H9 (cell line): ENCODE data around the gene SEMA6A. TPM values are rescaled to one million over a fixed set of nuclear protein-coding genes. Genes with fewer than 3 reads are reported as not detected.

ENCODE experiments used
- DNase-seq: peaks from one replicate; pipeline ENCODE4 v3.0.0-alpha.2; 2017
- H2AFZ ChIP-seq: one replicate; pipeline ENCODE4 v1.6.1; 2013; ENCODE audit warnings: mild to moderate bottlenecking, low read length, control low read depth, moderate library complexity
- H2AK5ac ChIP-seq: 2 replicates; pipeline ENCODE4 v1.6.1; 2013; ENCODE audit warnings: low read length, control low read depth, mixed read lengths; ENCODE audit not compliant: insufficient read length
- H2BK120ac ChIP-seq: one replicate; pipeline ENCODE4 v1.6.1; 2013; ENCODE audit warnings: low read depth, mild to moderate bottlenecking, low read length, control low read depth, inconsistent platforms; ENCODE audit not compliant: poor library complexity, severe bottlenecking
- H2BK12ac ChIP-seq: 2 replicates; pipeline ENCODE4 v1.6.1; 2013; ENCODE audit warnings: low read length, control low read depth, mixed read lengths, low read depth; ENCODE audit not compliant: insufficient read length
- H2BK15ac ChIP-seq: 2 replicates; pipeline ENCODE4 v1.6.1; 2013; ENCODE audit warnings: low read depth, low read length, control low read depth
- H2BK20ac ChIP-seq: one replicate; pipeline ENCODE4 v1.6.1; 2013; ENCODE audit warnings: low read depth, mild to moderate bottlenecking, low read length, control low read depth, inconsistent platforms; ENCODE audit not compliant: poor library complexity, severe bottlenecking
- H2BK5ac ChIP-seq: 2 replicates; pipeline ENCODE4 v1.6.1; 2013; ENCODE audit warnings: low read length, control low read depth, mixed read lengths; ENCODE audit not compliant: insufficient read length
- H3K14ac ChIP-seq: 2 replicates; pipeline ENCODE4 v1.6.1; 2013; ENCODE audit warnings: low read length, control low read depth; ENCODE audit not compliant: insufficient read depth
- H3K18ac ChIP-seq: 2 replicates; pipeline ENCODE4 v1.6.1; 2013; ENCODE audit warnings: low read depth, mild to moderate bottlenecking, mixed read lengths, low read length, control low read depth; ENCODE audit not compliant: insufficient read length
- H3K23ac ChIP-seq: 2 replicates; pipeline ENCODE4 v1.6.1; 2013; ENCODE audit warnings: low read length, control low read depth, mixed read lengths, low read depth; ENCODE audit not compliant: insufficient read length
- H3K23me2 ChIP-seq: 2 replicates; pipeline ENCODE4 v1.6.1; 2013; ENCODE audit warnings: low read depth, mild to moderate bottlenecking, mixed read lengths, low read length, control low read depth; ENCODE audit not compliant: insufficient read length, poor library complexity, severe bottlenecking
- H3K27ac ChIP-seq: 2 replicates; pipeline ENCODE4 v1.5.1; 2013; ENCODE audit warnings: low read length, control low read depth, mixed read lengths, low read depth; ENCODE audit not compliant: insufficient read length
- H3K27me3 ChIP-seq: 2 replicates; pipeline ENCODE4 v1.6.1; 2013; ENCODE audit warnings: low read length, control low read depth, inconsistent platforms; ENCODE audit not compliant: insufficient read depth
- H3K4ac ChIP-seq: 2 replicates; pipeline ENCODE4 v1.6.1; 2013; ENCODE audit warnings: low read depth, mild to moderate bottlenecking, control low read depth, inconsistent platforms, low read length, moderate library complexity
- H3K4me1 ChIP-seq: 2 replicates; pipeline ENCODE4 v1.6.1; 2013; ENCODE audit warnings: low read length, control low read depth, inconsistent platforms; ENCODE audit not compliant: insufficient read depth
- H3K4me2 ChIP-seq: 2 replicates; pipeline ENCODE4 v1.6.1; 2013; ENCODE audit warnings: low read length, control low read depth, mixed read lengths; ENCODE audit not compliant: insufficient read length, insufficient read depth
- H3K56ac ChIP-seq: 2 replicates; pipeline ENCODE4 v1.6.1; 2013; ENCODE audit warnings: low read depth, mild to moderate bottlenecking, mixed read lengths, low read length, control low read depth; ENCODE audit not compliant: insufficient read length
- H3K79me1 ChIP-seq: 2 replicates; pipeline ENCODE4 v1.6.1; 2013; ENCODE audit warnings: low read depth, mild to moderate bottlenecking, moderate library complexity, low read length, control low read depth, inconsistent platforms; ENCODE audit not compliant: insufficient read depth, poor library complexity, severe bottlenecking
- H3K79me2 ChIP-seq: 2 replicates; pipeline ENCODE4 v1.6.1; 2013; ENCODE audit warnings: low read length, control low read depth, inconsistent platforms; ENCODE audit not compliant: insufficient read depth
- H3K9ac ChIP-seq: 2 replicates; pipeline ENCODE4 v1.6.1; 2013; ENCODE audit warnings: low read length, control low read depth, mixed read lengths; ENCODE audit not compliant: insufficient read length; ENCODE audit errors: extremely low read depth
- H3K9me3 ChIP-seq: one replicate; pipeline ENCODE4 v1.6.1; 2013; ENCODE audit warnings: low read depth, low read length, inconsistent platforms; ENCODE audit not compliant: control insufficient read depth
- H3T11ph ChIP-seq: one replicate; pipeline ENCODE4 v1.6.1; 2013; ENCODE audit warnings: mild to moderate bottlenecking, low read length, control low read depth, inconsistent platforms
- H4K20me1 ChIP-seq: one replicate; pipeline ENCODE4 v1.6.1; 2013; ENCODE audit not compliant: control insufficient read depth, insufficient read length, insufficient read depth
- H4K5ac ChIP-seq: 2 replicates; pipeline ENCODE4 v1.6.1; 2013; ENCODE audit warnings: low read depth, mild to moderate bottlenecking, mixed read lengths, low read length, control low read depth; ENCODE audit not compliant: insufficient read length
- H4K8ac ChIP-seq: replicated peaks from 2 replicates; pipeline ENCODE4 v1.6.1; 2013; ENCODE audit warnings: low read length, control low read depth, mixed read lengths, low read depth; ENCODE audit not compliant: insufficient read length
- H4K91ac ChIP-seq: 2 replicates; pipeline ENCODE4 v1.6.1; 2013; ENCODE audit warnings: low read depth, mild to moderate bottlenecking, moderate library complexity, mixed read lengths, low read length, control low read depth; ENCODE audit not compliant: insufficient read length
- H3K27ac Mint-ChIP-seq, 3 experiments: 2 replicates in 2 of 3; 3 replicates in 1 of 3; pipeline ENCODE4 v1.8.0; 2020 to 2021; ENCODE audit warnings: mixed read lengths in 3 of 3, mild to moderate bottlenecking in 1 of 3, moderate library complexity in 1 of 3
- H3K27me3 Mint-ChIP-seq: 2 replicates; pipeline ENCODE4 v1.8.0; 2021; ENCODE audit warnings: low read depth, mild to moderate bottlenecking, moderate library complexity, mixed read lengths
- H3K36me3 Mint-ChIP-seq, 3 experiments: 2 replicates in 2 of 3; 3 replicates in 1 of 3; pipeline ENCODE4 v1.8.0; 2020 to 2021; ENCODE audit warnings: low read depth in 3 of 3, mixed read lengths in 3 of 3; ENCODE audit not compliant: insufficient read depth in 1 of 3
- H3K4me1 Mint-ChIP-seq, 2 experiments: 2 replicates each; pipeline ENCODE4 v1.8.0; 2020; ENCODE audit warnings: mixed read lengths in 2 of 2
- H3K4me3 Mint-ChIP-seq, 2 experiments: 2 replicates in 1 of 2; 3 replicates in 1 of 2; pipeline ENCODE4 v1.8.0; 2020 to 2021; ENCODE audit warnings: mild to moderate bottlenecking in 2 of 2, mixed read lengths in 2 of 2, moderate library complexity in 1 of 2
- H3K9me3 Mint-ChIP-seq, 2 experiments: 2 replicates in 1 of 2; 3 replicates in 1 of 2; pipeline ENCODE4 v1.8.0; 2020; ENCODE audit warnings: mild to moderate bottlenecking in 2 of 2, mixed read lengths in 2 of 2, moderate library complexity in 1 of 2
- CTCF ChIP-seq: fragments of 200-600 bp; sonication (generic); conservative IDR thresholded peaks from 3 replicates; pipeline ENCODE4 v1.8.0; 2021; ENCODE audit warnings: antibody characterized with exemption, mild to moderate bottlenecking
- WGBS: extraction: QIAGEN DNeasy Blood & Tissue Kit; methylation state at CpG from one replicate; pipeline ENCODE4 v1.1.7; 2013; ENCODE audit warnings: missing lambda C conversion rate, low lambda C conversion rate, mixed read lengths; ENCODE audit not compliant: insufficient read length; ENCODE audit errors: extremely low coverage; 5-methylcytosine and 5-hydroxymethylcytosine counted together
- total RNA-seq: library from RNA; stranded (reverse); gene quantifications from 2 replicates; pipeline ENCODE4 v1.2.1, GENCODE V29; 2021

The SEMA6A gene
- total RNA-seq, 1 experiment from 2014 or later: 354 TPM

- no peak overlapping the region for H3K4ac ChIP-seq
- no peaks in the 10 kb centered on the region for H3K27me3 ChIP-seq
- no peak overlapping the region for H2BK15ac ChIP-seq
- TF ChIP-seq CTCF: no peak
- peak overlapping the region; percentile 67 for H3K18ac ChIP-seq
- H3K23me2 ChIP-seq: peaks cover 13% of the 10 kb centered on the region
- H3T11ph ChIP-seq: no peak overlapping the region
- no peak overlapping the region for H4K91ac ChIP-seq
- no peak overlapping the region for H3K23ac ChIP-seq
- H2BK12ac ChIP-seq: no peak overlapping the region
- no peak overlapping the region for H4K8ac ChIP-seq
- peak overlapping the region; percentile 89 for H3K9ac ChIP-seq
- H3K4me3 Mint-ChIP-seq: peak overlapping the region; percentile 99
- H2BK120ac ChIP-seq: no peak overlapping the region
- no peak overlapping the region for H3K27ac ChIP-seq
- peaks cover 3% of the 10 kb centered on the region for H4K20me1 ChIP-seq
- peak overlapping the region; percentile 87 for H3K4me2 ChIP-seq
- no peaks in the 10 kb centered on the region for H3K9me3 ChIP-seq
- H3K14ac ChIP-seq: peak overlapping the region; percentile 95
- DNase-seq: no peak
- no peaks in the 10 kb centered on the region for H3K27me3 Mint-ChIP-seq
- H2AFZ ChIP-seq: no peak overlapping the region
- H2AK5ac ChIP-seq: no peak overlapping the region
- H4K5ac ChIP-seq: no peak overlapping the region
- peak overlapping the region; percentile 87 to 98 (median 95) for H3K27ac Mint-ChIP-seq
- H3K4me1 Mint-ChIP-seq: peaks cover 46 to 51% of the 10 kb centered on the region in 2 experiments
- peaks cover 21% of the 10 kb centered on the region for H3K4me1 ChIP-seq
- peaks cover 67% of the 10 kb centered on the region for H3K79me2 ChIP-seq
- WGBS: no CpG with 5 or more reads among the region's 54 CpGs
- H3K36me3 Mint-ChIP-seq: peaks cover 28 to 59% (median 34%) of the 10 kb centered on the region in 3 experiments
- H3K56ac ChIP-seq: no peak overlapping the region
- no peak overlapping the region for H2BK5ac ChIP-seq
- H3K79me1 ChIP-seq: no peaks in the 10 kb centered on the region
- no peaks in the 10 kb centered on the region; a peak in 1 of 5 replicates for H3K9me3 Mint-ChIP-seq
- H2BK20ac ChIP-seq: no peak overlapping the region
Measured at GRCh38 chr5:116572350-116573278, 2.0 kb downstream of the SEMA6A start.
